Measurements from ENCODE around the gene ADA. TPM values are rescaled to one million over a fixed set of nuclear protein-coding genes. Genes with fewer than 3 reads are reported as not detected.

Gene ADA
- total RNA-seq, 1 donor from 2014 or later, result 67.5 TPM

GRCh38 chr20:44653546-44653945 is 2.0 kb upstream of the ADA start:
- H3K4me3 Mint-ChIP-seq (ENCODE audit: unreplicated experiment), result peak overlapping the region; percentile 35

GRCh38 chr20:44651434-44651683 is 140 bp downstream of the ADA start:
- FAIRE-seq, result no peak
- H3K36me3 ChIP-seq (ENCODE audit: insufficient read depth, low read length), result no peaks in the 10 kb centered on the region
- Mint-ChIP-seq H3K4me3 (ENCODE audit: unreplicated experiment) (peak overlapping the region; percentile 83), H3K27ac (ENCODE audit: unreplicated experiment) (no peak overlapping the region), H3K36me3 (ENCODE audit: low read depth, unreplicated experiment) (no peaks in the 10 kb centered on the region), H3K27me3 (ENCODE audit: low read depth, unreplicated experiment) (peaks cover 9% of the 10 kb centered on the region), H3K4me1 (ENCODE audit: low read depth, unreplicated experiment) (peaks cover 23% of the 10 kb centered on the region), H3K9me3 (ENCODE audit: unreplicated experiment) (peaks cover 3% of the 10 kb centered on the region)
- TF ChIP-seq EZH2 (IDR thresholded peaks at IDR 0.05; ENCODE audit: insufficient read depth, low read length), result no peak
- no peak for TF ChIP-seq CTCF (IDR thresholded peaks at IDR 0.05; ENCODE audit: insufficient read depth, low read depth, low read length)
- no peaks in the 10 kb centered on the region for H4K20me1 ChIP-seq (ENCODE audit: insufficient read depth, low read length)
- H3K4me1 ChIP-seq (ENCODE audit: insufficient read depth, low read length), result peaks cover 24% of the 10 kb centered on the region
- H3K27me3 ChIP-seq (ENCODE audit: insufficient read depth, low read length), result peaks cover 13% of the 10 kb centered on the region
- H3K4me2 ChIP-seq (ENCODE audit: low read length), result peak overlapping the region; percentile 100
- peaks cover 2% of the 10 kb centered on the region for H3K9me3 ChIP-seq (ENCODE audit: insufficient read depth, low read depth, low read length)
- peak overlapping the region; percentile 78 for H2AFZ ChIP-seq (ENCODE audit: low read depth, low read length)
- peak overlapping the region; percentile 52 for H3K4me3 ChIP-seq (ENCODE audit: insufficient read depth, low read depth, low read length)
- no peak for DNase-seq (ENCODE audit: low read depth)
- peak overlapping the region; percentile 73 for H3K9ac ChIP-seq (ENCODE audit: low read length)
- H3K79me2 ChIP-seq (ENCODE audit: insufficient read depth, low read length), result no peaks in the 10 kb centered on the region
- no peak overlapping the region for H3K27ac ChIP-seq (ENCODE audit: low read depth, low read length)

More at GRCh38 chr20:44653546-44653945, 2.0 kb upstream of the ADA start:
- H3K9me3 Mint-ChIP-seq (ENCODE audit: unreplicated experiment), result peaks cover 2% of the 10 kb centered on the region
- no peak for FAIRE-seq
- peaks cover 16% of the 10 kb centered on the region for H3K4me1 Mint-ChIP-seq (ENCODE audit: low read depth, unreplicated experiment)
- Histone ChIP-seq H2AFZ (ENCODE audit: low read depth, low read length) (no peak overlapping the region), H3K9me3 (ENCODE audit: insufficient read depth, low read depth, low read length) (no peaks in the 10 kb centered on the region), H3K27me3 (ENCODE audit: insufficient read depth, low read length) (peaks cover 15% of the 10 kb centered on the region), H3K79me2 (ENCODE audit: insufficient read depth, low read length) (no peaks in the 10 kb centered on the region), H3K27ac (ENCODE audit: low read depth, low read length) (no peak overlapping the region), H3K9ac (ENCODE audit: low read length) (no peak overlapping the region), H3K4me1 (ENCODE audit: insufficient read depth, low read length) (peaks cover 17% of the 10 kb centered on the region), H3K4me3 (ENCODE audit: insufficient read depth, low read depth, low read length) (no peak overlapping the region), H3K36me3 (ENCODE audit: insufficient read depth, low read length) (no peaks in the 10 kb centered on the region), H4K20me1 (ENCODE audit: insufficient read depth, low read length) (no peaks in the 10 kb centered on the region), H3K4me2 (ENCODE audit: low read length) (no peak overlapping the region)
- no peak for DNase-seq (ENCODE audit: low read depth)
- H3K27ac Mint-ChIP-seq (ENCODE audit: unreplicated experiment), result no peak overlapping the region
- TF ChIP-seq EZH2 (IDR thresholded peaks at IDR 0.05; ENCODE audit: insufficient read depth, low read length) (no peak), CTCF (IDR thresholded peaks at IDR 0.05; ENCODE audit: insufficient read depth, low read depth, low read length) (no peak)
- H3K36me3 Mint-ChIP-seq (ENCODE audit: low read depth, unreplicated experiment), result no peaks in the 10 kb centered on the region
- peaks cover 11% of the 10 kb centered on the region for H3K27me3 Mint-ChIP-seq (ENCODE audit: low read depth, unreplicated experiment)

GRCh38 chr20:44650771-44651433 is 597 bp downstream of the ADA start:
- Histone ChIP-seq H3K9me3 (ENCODE audit: insufficient read depth, low read depth, low read length) (peaks cover 2% of the 10 kb centered on the region), H3K4me2 (ENCODE audit: low read length) (peak overlapping the region; percentile 100), H3K9ac (ENCODE audit: low read length) (peak overlapping the region; percentile 73), H2AFZ (ENCODE audit: low read depth, low read length) (peak overlapping the region; percentile 78), H3K36me3 (ENCODE audit: insufficient read depth, low read length) (no peaks in the 10 kb centered on the region), H3K27me3 (ENCODE audit: insufficient read depth, low read length) (peaks cover 13% of the 10 kb centered on the region), H3K27ac (ENCODE audit: low read depth, low read length) (no peak overlapping the region), H3K4me1 (ENCODE audit: insufficient read depth, low read length) (peaks cover 29% of the 10 kb centered on the region), H3K79me2 (ENCODE audit: insufficient read depth, low read length) (no peaks in the 10 kb centered on the region), H3K4me3 (ENCODE audit: insufficient read depth, low read depth, low read length) (peak overlapping the region; percentile 52), H4K20me1 (ENCODE audit: insufficient read depth, low read length) (no peaks in the 10 kb centered on the region)
- H3K4me3 Mint-ChIP-seq (ENCODE audit: unreplicated experiment), result peak overlapping the region; percentile 83
- TF ChIP-seq CTCF (IDR thresholded peaks at IDR 0.05; ENCODE audit: insufficient read depth, low read depth, low read length), result no peak
- no peak for TF ChIP-seq EZH2 (IDR thresholded peaks at IDR 0.05; ENCODE audit: insufficient read depth, low read length)
- peaks cover 3% of the 10 kb centered on the region for H3K9me3 Mint-ChIP-seq (ENCODE audit: unreplicated experiment)
- peaks cover 27% of the 10 kb centered on the region for H3K4me1 Mint-ChIP-seq (ENCODE audit: low read depth, unreplicated experiment)
- H3K27ac Mint-ChIP-seq (ENCODE audit: unreplicated experiment), result peak overlapping the region; percentile 53
- DNase-seq (ENCODE audit: low read depth), result no peak
- no peaks in the 10 kb centered on the region for H3K36me3 Mint-ChIP-seq (ENCODE audit: low read depth, unreplicated experiment)
- FAIRE-seq, result no peak
- H3K27me3 Mint-ChIP-seq (ENCODE audit: low read depth, unreplicated experiment), result peaks cover 6% of the 10 kb centered on the region
